ENCODE measurements around the gene MAN2B2. TPM values are rescaled to one million over a fixed set of nuclear protein-coding genes. Genes with fewer than 3 reads are reported as not detected.

Gene MAN2B2
- total RNA-seq, 1 experiment from 2014 or later, result 8.5 TPM

GRCh38 chr4:6603128-6603527 lies 28.1 kb downstream of the MAN2B2 start:
- Histone ChIP-seq H3K79me2 (ENCODE audit: low read length) (no peaks in the 10 kb centered on the region), H3K9me2 (replicated peaks; ENCODE audit: low read length) (no peaks in the 10 kb centered on the region), H3K4me1 (ENCODE audit: insufficient read depth, low read length) (no peaks in the 10 kb centered on the region), H3K4me3 (ENCODE audit: low read length) (no peak overlapping the region), H3K36me3 (ENCODE audit: low read depth, low read length) (no peaks in the 10 kb centered on the region; the same call in 1 of the 2 replicates), H3K9ac (ENCODE audit: low read length) (no peak overlapping the region), H3K27me3 (ENCODE audit: low read length) (no peaks in the 10 kb centered on the region), H3F3A (ENCODE audit: low read length, unreplicated experiment) (no peaks in the 10 kb centered on the region), H3K27ac (ENCODE audit: low read length) (no peak overlapping the region), H3K9me3 (ENCODE audit: low read length) (no peaks in the 10 kb centered on the region), H2AFZ (ENCODE audit: low read length) (no peak overlapping the region), H4K20me1 (ENCODE audit: low read length) (no peaks in the 10 kb centered on the region), H3K4me2 (ENCODE audit: low read length) (no peak overlapping the region)
- ChIA-PET CTCF (no interaction called here), POLR2A (ENCODE audit: unreplicated experiment) (no interaction called here)
- TF ChIP-seq CTCF (conservative IDR thresholded peaks at IDR 0.05; ENCODE audit: low read depth, low read length) (no peak), EZH2 (IDR thresholded peaks at IDR 0.05; ENCODE audit: low read length, unreplicated experiment) (no peak), EZH2phosphoT487 (IDR thresholded peaks at IDR 0.05; ENCODE audit: borderline replicate concordance, low read length) (no peak)
- no TSS peak for BruUV-seq (replicated peaks)
- ATAC-seq, result no peak
- DNase-seq, result no peak
- intact Hi-C loops (cut with micrococcal nuclease), result no loop called here

- Histone ChIP-seq H3F3A (ENCODE audit: low read length, unreplicated experiment) (no peaks in the 10 kb centered on the region), H3K4me1 (ENCODE audit: insufficient read depth, low read length) (no peaks in the 10 kb centered on the region), H4K20me1 (ENCODE audit: low read length) (no peaks in the 10 kb centered on the region), H3K9me2 (replicated peaks; ENCODE audit: low read length) (no peaks in the 10 kb centered on the region), H3K4me2 (ENCODE audit: low read length) (no peak overlapping the region), H3K9me3 (ENCODE audit: low read length) (no peaks in the 10 kb centered on the region), H3K27ac (ENCODE audit: low read length) (no peak overlapping the region), H2AFZ (ENCODE audit: low read length) (no peak overlapping the region), H3K27me3 (ENCODE audit: low read length) (no peaks in the 10 kb centered on the region), H3K36me3 (ENCODE audit: low read depth, low read length) (no peaks in the 10 kb centered on the region; the same call in 1 of the 2 replicates), H3K9ac (ENCODE audit: low read length) (no peak overlapping the region), H3K4me3 (ENCODE audit: low read length) (no peak overlapping the region), H3K79me2 (ENCODE audit: low read length) (no peaks in the 10 kb centered on the region)
- ChIA-PET CTCF (no interaction called here), POLR2A (ENCODE audit: unreplicated experiment) (no interaction called here)
- no peak for ATAC-seq
- no peak for TF ChIP-seq EZH2 (IDR thresholded peaks at IDR 0.05; ENCODE audit: low read length, unreplicated experiment)
- no peak for TF ChIP-seq EZH2phosphoT487 (IDR thresholded peaks at IDR 0.05; ENCODE audit: borderline replicate concordance, low read length)
- TF ChIP-seq CTCF (conservative IDR thresholded peaks at IDR 0.05; ENCODE audit: low read depth, low read length), result no peak
- DNase-seq, result no peak
- intact Hi-C loops (cut with micrococcal nuclease), result no loop called here
- no TSS peak for BruUV-seq (replicated peaks)
Measured at GRCh38 chr4:6605114-6605513, 30.1 kb downstream of the MAN2B2 start.

- no peak overlapping the region for H3K27ac ChIP-seq (ENCODE audit: low read length)
- no peaks in the 10 kb centered on the region for H3K4me1 ChIP-seq (ENCODE audit: insufficient read depth, low read length)
- TF ChIP-seq EZH2phosphoT487 (IDR thresholded peaks at IDR 0.05; ENCODE audit: borderline replicate concordance, low read length), result no peak
- TF ChIP-seq CTCF (conservative IDR thresholded peaks at IDR 0.05; ENCODE audit: low read depth, low read length), result no peak
- no peak for TF ChIP-seq EZH2 (IDR thresholded peaks at IDR 0.05; ENCODE audit: low read length, unreplicated experiment)
- H3K79me2 ChIP-seq (ENCODE audit: low read length), result no peaks in the 10 kb centered on the region
- no peaks in the 10 kb centered on the region for H3K27me3 ChIP-seq (ENCODE audit: low read length)
- intact Hi-C loops (cut with micrococcal nuclease), result no loop called here
- DNase-seq (no peak), ATAC-seq (no peak)
- no peak overlapping the region for H2AFZ ChIP-seq (ENCODE audit: low read length)
- H4K20me1 ChIP-seq (ENCODE audit: low read length), result no peaks in the 10 kb centered on the region
- no peaks in the 10 kb centered on the region for H3F3A ChIP-seq (ENCODE audit: low read length, unreplicated experiment)
- H3K4me3 ChIP-seq (ENCODE audit: low read length), result no peak overlapping the region
- H3K36me3 ChIP-seq (ENCODE audit: low read depth, low read length), result no peaks in the 10 kb centered on the region; the same call in 1 of the 2 replicates
- no TSS peak for BruUV-seq (replicated peaks)
- ChIA-PET POLR2A (ENCODE audit: unreplicated experiment) (no interaction called here), CTCF (no interaction called here)
- no peak overlapping the region for H3K9ac ChIP-seq (ENCODE audit: low read length)
- no peaks in the 10 kb centered on the region for H3K9me2 ChIP-seq (replicated peaks; ENCODE audit: low read length)
- H3K4me2 ChIP-seq (ENCODE audit: low read length), result no peak overlapping the region
- no peaks in the 10 kb centered on the region for H3K9me3 ChIP-seq (ENCODE audit: low read length)
Measured at GRCh38 chr4:6605605-6606004, 30.6 kb downstream of the MAN2B2 start.
